ENCODE measurements around the gene GATA1.
"Not testable (repeated sequence)": the region's sequence is repeated elsewhere in the genome, so short reads cannot be mapped to it uniquely, and the experiment has no call there.

GATA1 gene

DNA sequence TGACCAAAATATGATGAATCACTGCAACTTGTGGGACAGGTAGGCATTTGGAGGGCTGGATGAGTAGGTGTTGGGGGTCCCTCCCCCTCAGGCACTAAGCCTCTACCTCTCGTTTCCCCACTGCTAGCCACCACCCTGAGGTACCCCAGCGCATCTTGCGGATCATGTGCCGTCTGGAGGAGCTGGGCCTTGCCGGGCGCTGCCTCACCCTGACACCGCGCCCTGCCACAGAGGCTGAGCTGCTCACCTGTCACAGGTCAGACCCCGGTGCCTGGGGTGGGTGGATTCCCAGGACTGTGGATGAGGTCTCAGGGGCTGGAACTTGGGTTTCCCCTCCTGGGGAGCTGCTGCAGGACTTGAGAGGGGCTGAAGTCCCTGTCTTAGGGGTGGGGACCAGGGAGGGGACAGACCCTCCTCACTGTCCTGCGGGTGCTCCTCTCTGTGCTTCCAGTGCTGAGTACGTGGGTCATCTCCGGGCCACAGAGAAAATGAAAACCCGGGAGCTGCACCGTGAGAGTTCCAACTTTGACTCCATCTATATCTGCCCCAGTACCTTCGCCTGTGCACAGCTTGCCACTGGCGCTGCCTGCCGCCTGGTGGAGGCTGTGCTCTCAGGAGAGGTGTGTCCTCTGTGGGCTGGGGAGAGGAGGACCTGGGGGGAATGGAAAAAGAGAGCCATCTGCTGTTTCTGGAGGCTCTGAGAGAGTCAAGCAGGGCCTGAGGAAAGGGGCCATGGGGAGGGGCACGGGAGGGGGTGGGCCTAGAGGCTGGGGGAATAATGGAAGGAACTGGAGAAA, 29.8 kb downstream of the GATA1 start:
- no peak for DNase-seq

DNA sequence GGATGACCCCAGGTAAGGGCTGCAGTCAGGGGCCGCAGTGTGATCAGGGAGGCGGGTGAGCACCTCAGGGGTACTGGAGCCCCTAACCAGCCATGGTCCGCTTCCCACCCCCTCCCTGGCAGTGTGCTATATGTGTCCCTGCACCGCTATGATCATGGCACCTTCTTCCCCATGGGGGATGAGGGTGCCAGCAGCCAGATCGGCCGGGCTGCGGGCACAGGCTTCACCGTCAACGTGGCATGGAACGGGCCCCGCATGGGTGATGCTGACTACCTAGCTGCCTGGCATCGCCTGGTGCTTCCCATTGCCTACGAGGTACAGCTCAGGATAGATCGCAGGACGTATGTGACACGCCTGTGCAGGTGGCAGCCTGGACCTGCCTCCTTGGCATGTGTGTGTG, 31.7 kb downstream of the GATA1 start:
- DNase-seq: no peak

DNA sequence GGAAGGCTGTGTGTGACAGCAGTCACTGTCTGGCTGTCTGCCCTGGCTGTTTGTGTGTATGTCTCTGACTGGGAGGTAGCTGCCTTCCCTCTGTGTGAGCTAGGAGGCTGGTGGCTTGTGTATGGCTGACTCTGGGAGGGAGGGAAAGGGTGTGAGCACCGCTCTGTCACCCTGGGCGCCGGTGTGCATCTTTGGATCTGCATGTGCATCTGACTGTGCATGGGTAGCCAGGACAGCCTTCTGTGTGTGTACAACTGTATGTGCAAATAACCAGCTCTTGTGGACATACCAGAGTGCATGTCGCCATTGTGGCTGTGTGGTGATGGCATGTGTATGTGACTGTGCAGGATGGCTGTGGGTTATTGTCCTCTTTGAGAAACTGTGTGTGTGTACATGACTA, 32.5 kb downstream of the GATA1 start:
- no peak for DNase-seq

DNA sequence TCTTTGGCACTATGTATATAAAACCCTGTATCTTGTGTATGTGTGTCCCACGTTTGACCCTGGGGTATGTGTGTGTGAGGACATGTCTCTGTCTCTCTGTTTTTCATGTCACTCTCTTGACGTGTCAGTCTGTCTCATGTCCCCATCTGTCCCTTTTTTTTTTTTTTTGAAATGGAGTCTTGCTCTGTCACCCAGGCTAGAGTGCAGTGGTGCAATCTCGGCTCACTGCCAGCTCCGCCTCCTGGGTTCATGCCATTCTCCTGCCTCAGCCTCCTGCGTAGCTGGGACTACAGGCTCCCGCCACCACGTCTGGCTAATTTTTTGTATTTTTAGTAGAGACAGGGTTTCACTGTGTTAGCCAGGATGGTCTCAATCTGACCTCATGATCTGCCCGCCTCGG, 33.0 kb downstream of the GATA1 start:
- not testable (repeated sequence) for DNase-seq

DNA sequence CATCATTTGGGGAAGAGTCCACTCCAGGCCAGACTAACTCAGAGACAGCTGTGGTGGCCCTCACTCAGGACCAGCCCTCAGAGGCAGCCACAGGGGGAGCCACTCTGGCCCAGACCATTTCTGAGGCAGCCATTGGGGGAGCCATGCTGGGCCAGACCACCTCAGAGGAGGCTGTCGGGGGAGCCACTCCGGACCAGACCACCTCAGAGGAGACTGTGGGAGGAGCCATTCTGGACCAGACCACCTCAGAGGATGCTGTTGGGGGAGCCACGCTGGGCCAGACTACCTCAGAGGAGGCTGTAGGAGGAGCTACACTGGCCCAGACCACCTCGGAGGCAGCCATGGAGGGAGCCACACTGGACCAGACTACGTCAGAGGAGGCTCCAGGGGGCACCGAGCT, 36.7 kb downstream of the GATA1 start:
- DNase-seq: no peak

DNA sequence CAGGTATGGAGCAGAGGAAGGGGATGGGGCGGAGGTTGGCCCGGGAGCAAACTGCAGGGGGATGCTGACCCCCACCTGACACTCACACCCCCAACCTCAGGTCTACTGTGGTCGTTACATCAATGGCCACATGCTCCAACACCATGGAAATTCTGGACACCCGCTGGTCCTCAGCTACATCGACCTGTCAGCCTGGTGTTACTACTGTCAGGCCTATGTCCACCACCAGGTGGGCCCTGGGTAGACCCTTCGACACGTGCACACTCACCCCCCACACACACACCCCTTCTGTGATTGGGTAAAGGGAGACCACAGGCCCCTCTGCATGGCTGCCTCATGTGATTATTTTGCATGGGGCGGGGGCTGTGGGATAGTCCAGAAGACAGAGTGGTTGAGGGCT, 37.7 kb downstream of the GATA1 start:
- DNase-seq: no peak

DNA sequence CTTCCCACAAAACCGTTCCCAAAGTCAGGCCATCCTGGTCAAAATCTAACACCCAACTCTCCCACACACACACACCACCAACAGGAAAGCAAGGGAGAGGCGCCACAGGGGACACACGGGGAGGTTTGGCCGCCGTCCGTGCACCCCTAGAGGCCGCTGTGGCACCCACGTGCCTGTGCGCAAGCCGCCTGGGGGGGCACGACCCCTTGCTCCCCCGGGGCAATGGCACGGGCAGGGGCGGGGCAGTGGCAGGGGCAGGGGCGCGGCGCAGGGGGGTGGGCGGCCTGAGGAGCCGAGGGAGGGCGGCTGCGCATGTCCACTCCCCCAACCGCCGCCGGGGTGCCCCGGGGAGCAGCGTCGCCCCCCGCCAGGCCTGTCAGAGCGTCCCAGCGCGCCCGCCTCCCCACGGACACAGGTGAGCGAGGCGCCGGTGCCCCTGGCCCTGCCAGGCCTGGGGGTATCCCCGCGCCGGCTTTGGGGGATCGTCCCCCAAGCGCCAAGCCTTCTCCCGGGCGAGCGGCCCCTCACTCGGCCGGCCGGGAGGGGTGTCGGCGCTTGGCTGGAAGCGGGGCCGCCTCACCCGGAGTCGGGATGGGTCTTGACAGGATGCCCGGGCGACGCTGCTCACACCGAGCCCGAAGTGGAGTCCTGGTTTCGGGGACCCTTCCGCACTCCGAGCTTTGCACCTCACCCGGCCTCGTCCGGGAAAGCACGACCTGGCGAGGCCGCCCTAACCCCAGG, 39.9 kb downstream of the GATA1 start, which contains the start of gene ERAS:
TSS of gene ERAS (plus strand) at position 379 of the 741 bp plus-strand sequence. CDS start 2,611 bp downstream, outside the sequence.
- no peak for DNase-seq

DNA sequence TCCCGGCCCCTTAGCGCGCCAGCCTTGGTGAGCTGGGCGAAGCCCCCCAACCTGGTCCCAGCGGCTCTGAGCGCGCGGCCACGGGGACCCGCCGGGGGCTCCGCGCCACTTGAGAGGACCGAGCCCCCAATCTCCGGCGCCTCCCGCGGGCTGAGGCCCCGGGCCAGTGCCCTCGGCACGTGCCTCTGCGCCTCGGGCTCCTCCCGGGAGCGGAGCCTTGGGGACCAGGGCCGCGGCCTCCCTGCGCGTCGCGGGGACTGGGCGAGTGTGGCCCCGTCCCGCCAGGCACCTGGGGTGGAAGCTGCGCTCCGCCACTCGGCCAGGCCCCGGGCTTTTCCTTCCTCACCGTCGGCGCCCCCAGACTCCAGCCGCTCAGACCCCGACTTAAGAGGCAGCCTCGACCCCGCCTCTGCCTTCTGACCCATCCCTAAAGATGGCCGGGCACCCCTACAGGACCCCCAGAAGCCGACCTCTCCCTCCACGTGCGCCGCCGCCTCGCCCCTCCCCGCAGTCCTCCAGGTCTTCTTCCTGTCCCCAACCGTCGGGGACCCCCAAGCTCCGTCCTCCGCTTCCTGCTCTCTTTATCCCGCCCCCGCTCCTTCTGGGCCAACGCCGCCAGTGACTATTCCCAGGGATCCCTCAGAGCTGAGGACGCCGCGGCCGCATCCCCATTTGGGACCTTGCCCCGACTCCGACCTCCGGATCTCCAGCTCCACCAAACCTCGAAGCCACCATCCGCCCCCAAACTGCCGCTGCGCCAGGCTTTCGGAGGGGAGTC, 40.7 kb downstream of the GATA1 start:
- DNase-seq: no peak

DNA sequence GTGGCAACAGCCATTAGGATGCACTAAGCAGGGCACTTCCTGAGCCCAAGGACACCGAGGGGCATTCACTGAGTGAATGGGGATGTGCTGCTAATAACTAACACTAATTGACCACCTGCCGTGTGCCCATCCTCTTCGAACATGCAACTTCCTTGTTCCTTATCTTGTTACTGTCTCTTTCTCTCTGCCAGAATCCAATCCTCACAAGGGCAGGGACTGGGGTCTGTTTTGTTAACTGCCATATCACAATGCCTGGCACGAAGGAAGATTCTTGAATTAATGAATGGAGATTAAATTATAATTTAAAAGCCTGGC, 41.2 kb downstream of the GATA1 start:
- DNase-seq: no peak

DNA sequence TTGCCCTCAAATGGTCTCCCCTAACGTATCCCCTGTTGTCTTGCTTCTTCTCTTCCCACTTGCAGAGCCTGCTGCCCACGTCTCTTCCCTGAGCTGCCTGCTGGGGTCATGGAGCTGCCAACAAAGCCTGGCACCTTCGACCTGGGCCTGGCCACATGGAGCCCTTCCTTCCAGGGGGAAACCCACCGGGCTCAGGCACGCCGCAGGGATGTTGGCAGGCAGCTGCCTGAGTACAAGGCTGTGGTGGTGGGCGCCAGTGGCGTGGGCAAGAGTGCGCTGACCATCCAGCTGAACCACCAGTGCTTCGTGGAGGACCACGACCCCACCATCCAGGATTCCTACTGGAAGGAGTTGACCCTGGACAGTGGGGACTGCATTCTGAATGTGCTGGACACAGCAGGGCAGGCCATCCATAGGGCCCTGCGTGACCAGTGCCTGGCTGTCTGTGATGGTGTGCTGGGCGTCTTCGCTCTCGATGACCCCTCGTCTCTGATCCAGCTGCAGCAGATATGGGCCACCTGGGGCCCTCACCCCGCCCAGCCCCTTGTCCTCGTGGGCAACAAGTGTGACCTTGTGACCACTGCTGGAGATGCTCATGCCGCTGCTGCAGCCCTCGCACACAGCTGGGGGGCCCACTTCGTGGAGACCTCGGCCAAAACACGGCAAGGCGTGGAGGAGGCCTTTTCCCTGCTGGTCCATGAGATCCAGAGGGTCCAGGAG, 42.8 kb downstream of the GATA1 start:
- DNase-seq: no peak

DNA sequence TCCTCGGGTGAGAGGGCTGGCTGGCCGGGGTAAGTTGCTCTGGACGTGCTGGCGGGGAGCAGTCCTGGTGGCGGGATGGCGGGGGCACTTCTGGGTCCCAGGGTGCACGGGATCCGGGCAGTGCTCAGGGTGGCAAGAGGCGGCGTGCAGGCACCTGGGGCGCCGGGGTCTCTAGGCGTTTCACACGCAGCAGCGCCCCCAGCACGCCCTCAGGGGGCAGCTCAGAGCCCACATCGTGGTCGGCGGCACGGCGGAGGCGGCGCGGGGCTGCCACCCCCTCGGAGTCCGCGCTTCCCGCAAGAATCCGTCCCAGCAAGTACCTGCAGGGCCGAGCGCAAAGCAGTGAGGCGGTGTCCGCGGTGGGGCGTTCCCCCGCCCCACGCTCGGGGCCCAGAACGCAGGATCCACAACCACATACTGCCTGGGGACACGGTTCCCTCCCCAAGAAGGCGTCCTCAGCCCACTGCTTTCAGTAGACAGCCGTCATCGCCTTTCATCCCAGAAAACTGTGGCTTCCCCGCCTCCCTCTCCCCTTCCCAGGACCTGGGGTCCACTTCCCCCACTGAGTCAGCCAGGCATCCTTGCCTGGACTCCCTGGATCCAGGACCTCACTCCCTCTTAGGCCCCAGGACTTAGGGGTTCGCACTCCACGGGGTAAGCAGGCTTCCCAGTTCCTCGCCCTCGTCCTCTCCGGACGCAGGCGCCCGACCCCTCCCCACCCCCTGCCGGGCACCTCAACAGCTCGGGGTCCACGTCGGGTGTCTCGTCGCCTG, 44.9 kb downstream of the GATA1 start:
- no peak for DNase-seq

DNA sequence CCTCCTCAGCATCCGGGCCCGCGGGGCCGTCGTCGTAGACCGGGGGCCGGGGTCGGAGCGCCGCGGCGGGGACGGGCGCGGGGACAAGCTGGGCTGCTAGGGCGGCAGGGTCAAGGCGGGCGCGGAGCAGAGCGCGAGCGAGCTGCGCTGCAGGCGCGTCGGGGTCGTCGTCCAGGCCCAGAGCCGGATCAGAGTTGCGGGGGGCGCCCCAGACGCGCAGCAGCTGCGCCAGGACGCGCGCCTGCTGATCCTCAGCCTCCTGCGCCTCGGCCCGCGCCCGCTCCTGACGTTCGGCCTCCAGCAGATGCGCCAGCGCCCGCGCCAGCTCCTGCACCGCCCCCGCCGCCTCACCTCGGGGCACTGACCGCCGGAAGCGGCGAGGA, 45.5 kb downstream of the GATA1 start:
- no peak for DNase-seq

DNA sequence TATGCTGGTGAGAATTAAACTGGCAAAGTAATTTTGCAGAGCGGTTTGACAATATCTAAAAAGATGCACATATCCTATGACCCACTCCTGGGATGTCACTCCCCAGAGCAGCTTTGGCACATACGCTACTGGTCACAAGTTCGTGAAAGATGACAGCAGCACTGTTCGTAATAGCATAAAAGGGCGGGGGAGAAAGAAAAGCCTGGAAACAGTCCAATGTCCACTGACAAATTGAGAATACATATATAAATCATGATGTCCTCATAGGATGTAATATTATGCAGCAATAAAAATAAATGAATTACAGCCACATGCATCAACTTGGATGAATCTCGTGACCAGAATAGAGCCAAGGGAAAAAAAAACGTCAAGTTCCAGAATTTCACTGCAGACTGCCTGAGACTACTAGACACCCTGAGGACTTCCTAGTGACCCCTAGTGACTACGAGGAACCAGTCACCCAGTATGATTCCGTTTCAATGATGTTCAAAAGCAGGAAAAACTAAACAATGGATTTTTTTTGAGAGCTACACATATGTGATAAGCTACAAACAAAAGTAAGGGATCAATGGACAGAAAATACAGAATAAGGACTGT, 47.2 kb downstream of the GATA1 start:
- DNase-seq: no peak

DNA sequence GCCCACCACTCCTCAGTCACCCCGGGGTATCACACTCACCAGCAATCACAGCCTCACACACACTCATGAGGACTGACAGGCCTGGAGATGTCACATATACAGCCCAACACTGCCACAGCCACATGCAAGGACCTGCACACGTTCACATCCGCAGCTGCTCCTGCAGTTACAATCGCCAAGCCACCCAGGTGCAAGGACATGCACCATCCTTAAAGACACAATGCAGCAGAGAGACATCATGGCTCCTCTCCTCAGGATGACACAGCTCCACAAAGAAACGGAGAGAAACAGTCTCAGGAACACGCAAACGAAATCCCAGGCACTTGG, 48.0 kb downstream of the GATA1 start:
- DNase-seq: no peak

DNA sequence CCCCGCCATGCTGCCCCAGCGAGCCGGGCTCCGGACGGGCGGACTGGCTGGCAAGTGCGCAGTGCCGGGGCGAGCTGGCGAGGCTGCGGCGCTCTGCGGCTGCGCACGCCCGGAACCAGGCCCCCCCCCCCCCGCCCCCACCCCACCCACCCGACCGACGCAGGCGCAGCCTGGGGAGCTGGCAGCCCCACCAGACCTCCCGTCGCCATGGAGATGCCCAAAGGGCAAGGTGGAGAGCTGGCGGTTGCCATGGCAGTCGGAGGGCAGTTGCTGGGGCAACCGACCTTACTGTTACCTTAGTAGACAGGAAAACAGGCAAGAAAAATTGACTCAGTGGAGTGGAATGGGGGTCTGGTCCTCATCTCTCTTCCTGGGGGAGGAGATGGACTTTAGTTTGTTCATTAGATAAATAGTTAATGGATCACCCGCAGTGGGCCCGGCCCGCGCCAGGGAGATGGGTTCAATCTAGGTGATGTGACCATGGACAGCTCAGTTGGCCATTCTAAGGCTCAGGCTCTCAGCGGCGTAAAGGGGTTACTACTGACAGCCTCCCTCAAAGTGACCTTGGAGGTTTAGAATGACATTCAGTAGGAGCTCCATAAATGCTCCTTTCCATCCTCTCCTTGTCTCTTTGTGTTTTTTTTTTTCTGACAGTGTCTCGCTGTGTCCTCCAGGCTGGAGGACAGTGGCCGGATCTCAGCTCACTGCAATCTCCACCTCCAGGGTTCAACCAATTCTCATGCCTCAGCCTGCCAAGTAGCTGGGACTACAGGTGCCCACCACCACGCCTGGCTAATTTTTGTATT, 49.3 kb downstream of the GATA1 start, which contains the start of gene PCSK1N:
TSS of gene PCSK1N (minus strand) at position 87 of the 806 bp plus-strand sequence. CDS start at position 9, 78 bp downstream.
- DNase-seq: peak; percentile 65

DNA sequence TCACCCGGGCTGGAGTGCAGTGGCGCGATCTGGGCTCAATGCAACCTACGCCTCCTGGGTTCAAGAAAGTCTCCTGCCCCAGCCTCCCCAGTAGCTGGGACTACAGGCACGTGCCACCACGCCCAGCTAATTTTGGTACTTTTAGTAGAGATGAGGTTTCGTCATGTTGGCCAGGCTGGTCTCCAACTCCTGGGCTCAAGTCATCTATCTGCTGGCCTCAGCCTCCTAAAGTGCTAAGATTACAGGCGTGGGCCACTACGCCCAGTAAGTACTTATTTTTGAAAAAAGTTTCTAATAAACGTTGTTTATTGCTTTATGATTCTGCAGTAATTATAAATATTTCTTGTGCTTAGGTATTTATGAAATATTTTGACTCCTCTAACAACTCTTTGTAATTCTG, 53.3 kb downstream of the GATA1 start:
- DNase-seq: no peak

All from DMS79 (cell line).